NCI-H226 (cell line): ENCODE data around the gene RSPH10B2.
A peak's percentile ranks its signal among the peaks of the same experiment; 100 is the strongest.
"Not testable (repeated sequence)": the region's sequence is repeated elsewhere in the genome, so short reads cannot be mapped to it uniquely, and the experiment has no call there.

Source experiments
- DNase-seq: peaks from one replicate; pipeline ENCODE4 v3.0.0-alpha.2; 2015

The RSPH10B2 gene

DNA sequence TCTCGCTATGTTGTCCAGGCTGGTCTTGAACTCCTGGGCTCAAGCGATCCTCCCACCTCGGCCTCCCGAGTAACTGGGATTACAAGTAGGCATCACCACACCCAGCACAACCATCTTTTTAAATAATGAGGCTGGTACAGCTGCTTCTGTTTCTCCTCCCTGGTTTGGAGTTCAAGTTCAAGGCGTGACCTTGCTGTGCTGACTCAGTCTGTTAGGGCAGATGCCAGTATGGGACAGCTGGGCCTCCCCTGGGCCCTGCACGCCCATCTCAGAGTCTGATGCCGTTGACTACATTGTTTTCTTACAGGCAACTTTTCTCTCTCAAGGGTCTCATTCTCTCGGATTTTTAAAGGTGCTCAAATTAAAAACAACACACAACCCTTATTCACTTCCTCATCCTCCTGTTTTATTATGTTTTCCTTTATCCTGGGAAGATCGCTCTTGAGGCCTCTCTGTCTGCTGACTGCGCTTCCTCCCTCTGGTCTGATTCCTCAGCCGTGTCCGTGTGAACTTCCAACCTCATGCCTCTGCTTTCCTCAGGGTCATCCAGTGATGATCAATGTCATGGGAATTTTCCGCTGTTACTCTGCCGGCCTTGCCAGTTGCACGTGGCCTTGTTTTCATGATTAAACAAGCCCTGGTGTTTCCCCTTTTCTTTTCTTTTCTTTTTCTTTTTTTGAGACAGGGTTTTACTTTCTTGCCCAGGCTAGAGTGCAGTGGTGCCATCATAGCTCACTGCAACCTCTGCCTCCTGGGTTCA lies 38.4 kb downstream of the RSPH10B2 start:
- not testable (repeated sequence) for DNase-seq

DNA sequence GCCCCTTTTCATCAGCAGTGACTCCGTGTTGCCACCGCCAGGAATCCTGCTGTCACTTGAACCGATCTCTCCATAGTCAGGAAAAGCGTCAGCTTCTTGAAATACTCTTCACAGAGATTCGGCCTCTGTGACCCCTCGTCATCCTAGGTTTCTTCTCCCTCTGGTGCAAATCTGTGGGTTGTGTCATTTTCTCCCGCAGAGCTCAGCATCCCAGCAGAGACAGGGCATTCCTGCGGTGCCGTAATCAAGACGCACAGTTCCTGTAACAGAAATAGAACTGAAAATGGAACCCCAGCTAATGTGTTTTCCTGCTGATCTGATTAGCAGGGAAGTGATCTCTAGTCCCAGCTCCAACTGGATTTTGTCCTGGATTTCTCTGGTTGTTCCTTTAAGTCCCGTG lies 40.4 kb downstream of the RSPH10B2 start:
- not testable (repeated sequence) for DNase-seq

DNA sequence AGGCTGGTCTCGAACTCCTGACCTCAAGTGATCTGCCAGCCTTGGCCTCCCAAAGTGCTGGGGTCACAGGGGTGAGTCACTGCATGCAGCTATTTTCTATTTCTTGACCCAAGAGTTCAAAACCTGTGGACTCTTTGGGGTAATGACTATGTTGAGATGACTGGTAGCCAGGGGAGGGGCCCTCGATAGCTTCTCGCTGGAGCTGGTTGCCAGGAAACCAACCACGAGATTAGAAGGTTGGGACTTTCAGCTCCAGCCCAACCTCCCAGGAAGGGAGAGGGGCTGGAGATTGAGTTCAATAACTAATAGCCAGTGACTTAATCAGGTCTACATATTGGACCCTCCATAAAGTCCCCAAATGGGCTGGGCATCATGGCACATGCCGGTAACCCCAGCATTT lies 43.3 kb downstream of the RSPH10B2 start:
- not testable (repeated sequence) for DNase-seq

DNA sequence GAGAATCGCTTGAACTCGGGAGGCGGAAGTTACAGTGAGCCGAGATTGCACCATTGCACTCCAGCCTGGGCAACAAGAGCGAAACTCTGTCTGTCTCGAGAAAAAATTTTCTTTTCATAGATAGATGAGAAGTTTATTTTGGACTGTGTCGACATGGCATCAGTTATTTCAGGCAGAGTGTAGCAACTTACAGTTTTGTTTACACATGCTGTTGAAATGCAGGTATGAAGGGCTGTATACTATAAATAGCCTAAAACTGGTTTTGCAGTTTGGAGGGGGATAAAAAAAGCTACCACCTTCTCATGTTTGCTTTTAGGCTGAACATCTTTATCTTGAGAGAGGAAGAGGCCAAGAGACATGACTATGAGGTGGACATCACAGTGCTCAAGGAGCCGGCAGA lies 44.1 kb downstream of the RSPH10B2 start:
- DNase-seq = not testable (repeated sequence)

DNA sequence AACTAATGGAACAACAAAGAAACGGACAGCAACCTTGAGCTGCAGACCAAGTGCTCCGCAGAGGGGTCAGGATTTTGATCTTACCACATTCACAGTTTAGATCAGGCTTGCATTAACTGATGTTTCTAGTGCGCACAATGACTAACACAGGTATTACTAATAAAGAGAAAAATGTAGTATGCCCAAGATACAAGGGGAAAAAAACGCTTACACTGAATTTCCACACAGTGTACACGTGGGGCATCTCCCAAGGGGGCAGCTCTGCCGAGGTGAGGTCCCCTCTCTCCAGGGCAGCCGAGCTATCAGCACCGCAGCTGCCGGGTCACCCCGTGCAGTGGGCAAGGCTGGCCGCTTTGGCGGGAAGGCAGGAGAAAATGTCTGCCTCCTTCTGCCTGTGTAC lies 46.0 kb downstream of the RSPH10B2 start:
- DNase-seq = not testable (repeated sequence)

DNA sequence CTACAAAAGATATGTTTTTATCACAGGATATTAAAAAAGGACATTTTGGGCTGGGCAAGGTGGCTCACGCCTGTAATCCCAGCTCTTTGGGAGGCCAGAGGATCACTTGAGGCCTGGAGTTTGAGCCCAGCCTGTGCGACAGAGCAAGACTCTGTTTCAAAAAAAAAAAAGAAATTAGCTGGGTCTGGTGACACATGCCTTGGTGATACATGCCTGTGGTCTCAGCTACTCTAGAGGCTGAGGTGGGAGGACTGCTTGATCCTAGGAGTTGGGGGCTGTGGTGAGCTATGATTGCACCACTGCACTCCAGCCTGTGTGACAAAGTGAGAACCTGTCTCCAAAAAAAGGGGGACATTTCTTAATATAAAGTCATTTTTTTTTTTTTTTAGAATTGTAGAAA lies 46.4 kb downstream of the RSPH10B2 start:
- DNase-seq = not testable (repeated sequence)

DNA sequence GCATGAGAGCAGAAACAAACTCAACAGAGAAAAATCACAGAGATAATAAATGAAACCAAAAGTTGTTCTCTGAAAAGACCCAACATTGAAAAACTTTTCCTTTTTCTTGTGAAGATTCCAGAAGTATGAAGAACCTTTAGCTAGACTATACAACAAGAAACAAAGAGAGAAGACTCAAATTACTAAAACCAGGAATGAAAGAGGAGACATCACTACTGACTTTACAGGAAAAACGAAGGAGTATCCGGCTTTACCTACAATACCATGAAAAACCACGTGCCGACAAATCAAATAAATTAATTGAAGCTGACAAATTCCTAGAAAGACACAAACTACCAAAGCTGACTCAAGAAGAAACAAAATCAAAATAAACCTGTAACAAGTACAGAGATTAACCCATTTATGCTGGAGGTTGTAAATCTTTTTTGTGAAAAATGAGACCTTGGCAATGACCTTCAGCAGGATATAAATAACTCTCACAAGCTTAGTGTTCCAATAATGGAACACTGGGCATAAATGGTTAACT lies 53.6 kb downstream of the RSPH10B2 start:
- DNase-seq = not testable (repeated sequence)

DNA sequence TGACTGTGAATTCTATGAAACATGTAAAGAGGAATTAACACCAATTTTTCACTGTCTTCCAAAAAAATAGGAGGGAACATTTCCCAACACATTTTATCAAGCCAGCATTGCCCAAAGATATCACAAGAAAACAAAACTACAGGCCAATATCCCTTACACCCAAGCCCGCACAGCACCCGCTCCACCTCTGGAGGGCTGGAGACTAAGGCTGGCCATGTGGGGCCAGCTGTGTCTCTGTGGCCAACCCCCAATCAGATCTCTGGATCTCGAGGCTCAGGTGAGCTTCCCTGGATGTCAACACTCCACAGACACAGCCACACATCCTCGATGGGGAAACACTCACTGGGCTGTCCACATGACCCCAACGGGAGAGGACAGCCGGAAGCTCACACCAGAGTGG lies 54.1 kb downstream of the RSPH10B2 start:
- DNase-seq = not testable (repeated sequence)

DNA sequence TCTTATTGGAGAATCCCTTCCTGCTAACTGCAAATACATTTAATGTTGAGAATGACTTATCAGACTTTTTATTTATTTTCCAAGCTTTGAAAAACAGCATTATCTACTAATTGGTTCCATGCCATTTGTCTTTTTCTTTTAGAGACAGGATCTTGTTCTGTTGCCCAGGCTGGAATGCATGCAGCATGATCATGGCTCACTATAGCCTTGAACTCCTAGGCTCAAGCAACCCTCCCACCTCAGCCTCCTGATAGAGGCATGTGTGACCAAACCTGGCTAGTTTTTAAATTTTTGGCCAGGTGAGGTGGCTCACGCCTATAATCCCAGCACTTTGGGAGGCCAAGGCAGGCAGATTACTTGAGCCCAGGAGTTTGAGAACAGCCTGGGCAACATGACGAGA lies 59.1 kb downstream of the RSPH10B2 start:
- not testable (repeated sequence) for DNase-seq

DNA sequence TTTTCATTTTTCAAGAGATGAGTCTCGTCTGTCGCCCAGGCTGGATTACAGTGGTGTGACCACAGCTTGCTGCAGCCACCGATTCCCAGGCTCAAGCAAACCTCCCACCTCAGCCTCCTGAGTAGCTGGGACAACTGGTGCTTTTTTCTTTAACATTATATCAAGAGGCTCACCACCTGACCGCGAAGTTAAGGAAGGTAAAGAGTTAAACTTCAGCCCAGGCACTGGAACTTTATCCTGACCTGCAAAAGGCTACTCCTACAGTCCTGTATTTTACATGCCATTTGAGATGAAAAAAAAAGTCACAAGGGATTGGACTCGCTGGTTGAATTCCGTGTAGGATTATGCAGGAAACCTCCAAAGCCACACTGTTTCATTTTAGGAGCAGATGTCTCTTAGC lies 61.6 kb downstream of the RSPH10B2 start:
- not testable (repeated sequence) for DNase-seq

DNA sequence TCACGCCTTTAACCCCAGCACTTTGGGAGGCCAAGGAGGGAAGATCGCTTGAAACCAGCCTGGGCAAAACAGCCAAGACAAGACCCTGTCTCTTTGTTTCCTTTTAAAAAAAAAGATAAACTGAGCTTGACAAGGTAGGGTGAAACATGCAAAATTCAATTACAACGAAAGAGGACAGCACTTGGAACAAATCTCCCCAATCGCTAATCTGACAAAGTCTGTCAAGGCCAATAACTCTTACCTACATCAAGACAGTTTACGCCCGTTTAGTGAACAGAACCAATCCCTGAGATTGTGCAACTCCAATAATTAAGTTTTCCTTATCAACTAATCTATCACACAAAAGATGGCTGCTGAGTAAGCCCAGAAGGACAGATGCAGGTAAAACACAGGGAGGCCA lies 67.7 kb downstream of the RSPH10B2 start:
- DNase-seq = not testable (repeated sequence)

DNA sequence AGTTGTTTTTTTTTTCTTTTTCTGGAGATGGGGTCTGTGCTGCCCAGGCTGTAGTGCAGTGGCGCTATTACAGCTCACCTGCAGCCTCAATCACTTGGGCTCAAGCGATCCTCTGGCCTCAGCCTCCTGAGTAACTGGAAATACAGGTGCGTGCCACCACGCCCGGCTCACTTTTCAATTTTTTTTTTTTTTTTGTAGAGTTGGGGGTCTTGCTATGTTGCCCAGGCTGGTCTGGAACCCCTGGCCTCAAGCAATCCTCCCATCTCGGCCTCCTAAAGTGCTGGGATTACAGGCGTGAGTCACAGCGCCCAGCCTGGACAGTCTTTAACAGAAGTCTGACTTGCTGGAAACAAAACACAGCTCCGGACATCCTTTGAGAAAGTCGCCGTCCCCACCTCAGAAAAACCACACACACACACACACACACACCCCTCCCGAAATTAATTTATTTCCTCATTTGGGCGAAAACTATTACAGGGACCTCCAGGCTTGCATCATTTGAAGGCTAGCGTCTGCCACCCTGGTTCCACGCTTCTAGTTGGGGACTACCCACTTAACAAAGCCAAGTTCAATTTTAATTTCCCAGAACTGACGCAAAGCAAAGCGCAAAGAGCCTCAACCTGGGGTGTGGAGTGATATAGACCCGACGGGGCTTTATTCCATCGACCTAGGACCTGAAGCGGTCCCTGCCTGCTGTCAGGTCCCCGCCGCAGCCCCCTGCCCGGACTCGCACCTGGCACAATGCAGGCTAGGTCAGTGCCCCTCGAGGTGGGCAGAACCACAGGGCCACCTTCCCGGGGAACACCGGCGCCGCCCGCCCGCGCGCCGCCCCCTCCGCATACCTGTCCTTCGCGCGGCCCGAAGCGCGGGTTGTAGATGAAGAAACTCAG lies 71.6 kb downstream of the RSPH10B2 start:
- DNase-seq = not testable (repeated sequence)

DNA sequence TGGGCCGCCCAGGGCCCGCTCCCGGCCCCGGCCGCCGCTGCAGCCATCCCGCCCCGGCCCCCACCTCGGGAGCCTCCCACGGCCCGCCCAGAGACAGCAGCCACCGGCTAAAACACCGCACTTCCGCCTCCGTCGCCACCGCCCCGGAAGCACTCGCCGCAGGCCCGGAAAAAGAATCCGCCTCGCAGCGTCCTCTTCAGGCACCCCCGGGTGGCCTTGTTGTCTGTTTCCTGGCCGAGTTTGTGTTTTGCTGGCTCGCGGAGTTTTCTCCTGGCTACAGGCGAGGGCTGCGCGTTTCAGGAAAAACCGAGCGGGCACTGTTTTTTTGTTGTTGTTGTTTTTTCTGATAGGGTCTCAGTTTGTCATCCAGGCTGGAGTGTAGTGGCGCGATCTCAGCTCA lies 72.2 kb downstream of the RSPH10B2 start, which contains the start of gene CCZ1B:
Gene CCZ1B, minus strand, starts transcription at position 125 of the 400 bp plus-strand sequence. Its CDS starts 78 bp downstream, at position 47.
- DNase-seq = peak; percentile 84

DNA sequence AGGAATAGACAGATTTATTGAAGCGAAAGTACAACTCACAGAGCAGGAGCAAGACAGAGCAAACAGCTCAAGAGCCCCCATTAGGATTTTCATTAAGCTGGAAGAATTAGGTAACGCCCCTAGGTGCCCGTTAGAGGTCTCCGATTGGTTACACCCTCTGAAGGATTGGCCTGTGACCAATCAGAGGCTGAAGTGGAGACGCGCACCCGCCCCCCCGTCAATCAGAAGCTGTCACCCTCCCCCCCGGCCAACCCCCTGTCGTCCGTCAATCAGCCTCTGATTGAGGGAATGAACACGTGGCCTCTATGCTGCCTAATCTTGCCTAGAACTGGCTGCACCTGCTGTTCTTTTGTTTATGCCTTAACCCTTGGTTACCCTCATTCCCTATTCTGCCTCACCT lies 73.3 kb downstream of the RSPH10B2 start:
- DNase-seq = not testable (repeated sequence)

DNA sequence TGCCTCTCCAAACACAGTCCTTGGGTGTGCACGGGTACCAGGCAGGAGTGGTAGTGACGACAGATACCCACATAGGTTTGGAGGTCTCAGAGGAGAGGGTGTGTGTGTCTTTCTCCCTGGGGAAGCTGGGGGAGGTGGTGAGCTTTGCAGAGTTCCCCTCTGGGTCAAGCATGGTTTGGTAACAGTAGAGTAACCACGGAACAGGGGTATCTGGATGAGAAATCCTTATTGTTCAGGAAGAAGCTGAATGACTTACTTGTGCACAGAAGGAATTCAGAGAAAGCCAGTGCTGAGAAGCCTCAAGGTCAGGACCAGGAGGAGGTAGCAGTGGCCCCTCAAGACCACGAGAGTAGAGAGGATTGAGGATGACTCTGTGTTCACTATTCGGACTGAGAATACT lies 75.7 kb downstream of the RSPH10B2 start:
- DNase-seq = peak; percentile 38

DNA sequence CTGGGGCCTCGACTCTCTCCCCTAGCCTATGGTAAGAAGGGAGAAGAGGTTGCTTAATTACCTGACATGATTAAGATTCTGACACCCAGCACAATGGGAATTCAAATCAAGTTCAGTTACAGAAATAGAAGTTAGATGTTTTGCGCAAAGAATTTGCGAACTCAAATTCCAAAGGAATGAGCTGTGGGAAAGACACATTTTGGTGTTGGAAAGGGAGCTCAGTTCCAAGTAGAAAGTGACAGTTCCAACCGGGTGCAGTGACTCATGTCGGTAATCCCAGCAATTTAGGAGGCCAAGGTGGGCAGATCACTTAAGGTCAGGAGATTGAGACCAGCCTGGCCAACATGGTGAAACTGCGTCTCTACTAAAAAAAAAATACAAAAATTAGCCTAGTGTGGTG lies 76.1 kb downstream of the RSPH10B2 start:
- DNase-seq = not testable (repeated sequence)

DNA sequence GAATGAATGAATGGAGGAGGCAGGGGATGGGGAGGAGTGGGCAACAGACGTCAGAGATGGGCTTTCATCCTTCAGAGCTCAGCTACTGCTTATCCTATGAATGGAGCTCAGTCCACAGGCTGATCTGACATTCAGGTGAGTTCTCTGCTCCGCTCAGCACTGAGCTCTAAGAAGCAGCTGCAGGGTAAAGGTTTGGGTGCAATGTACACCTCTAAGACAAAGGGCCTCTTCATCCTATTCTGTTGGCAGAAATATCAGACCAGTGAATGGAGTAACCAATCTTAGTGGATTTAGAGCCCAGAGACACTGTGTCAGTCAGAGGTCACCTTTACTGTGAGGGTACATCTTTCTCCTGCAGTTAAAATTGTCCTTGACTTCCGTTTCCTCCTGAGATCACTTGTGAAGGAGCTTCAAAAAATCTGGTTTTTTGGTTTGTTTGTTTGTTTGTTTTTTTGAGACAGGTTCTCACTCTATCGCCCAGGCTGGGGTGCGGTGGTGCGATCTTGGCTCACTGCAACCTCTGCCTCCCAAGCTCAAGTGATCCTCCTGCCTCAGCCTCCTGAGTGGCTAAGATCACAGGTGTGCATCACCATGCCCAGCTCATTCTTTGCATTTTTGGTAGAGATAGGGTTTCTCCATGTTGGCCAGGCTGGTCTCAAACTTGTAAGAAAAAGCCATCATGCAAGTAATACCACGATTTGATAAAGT lies 77.3 kb downstream of the RSPH10B2 start:
- DNase-seq = no peak

DNA sequence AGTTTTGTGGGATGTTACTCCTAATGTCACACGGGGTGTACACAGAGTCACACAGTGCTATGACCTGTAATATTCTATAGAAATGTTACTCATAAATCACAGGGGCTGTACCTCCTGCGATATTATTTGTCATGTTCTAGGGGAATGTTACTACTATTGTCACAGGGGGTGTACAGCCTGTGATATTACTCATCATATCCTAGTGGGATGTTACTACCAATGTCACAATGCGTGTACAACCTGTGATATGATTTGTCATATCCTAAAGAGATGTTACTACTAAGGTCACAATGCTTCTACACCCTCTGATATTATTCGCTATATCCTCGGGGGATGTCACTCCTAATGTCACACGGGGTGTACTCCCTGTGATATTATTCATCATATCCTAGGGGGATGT lies 79.7 kb downstream of the RSPH10B2 start:
- no peak for DNase-seq

DNA sequence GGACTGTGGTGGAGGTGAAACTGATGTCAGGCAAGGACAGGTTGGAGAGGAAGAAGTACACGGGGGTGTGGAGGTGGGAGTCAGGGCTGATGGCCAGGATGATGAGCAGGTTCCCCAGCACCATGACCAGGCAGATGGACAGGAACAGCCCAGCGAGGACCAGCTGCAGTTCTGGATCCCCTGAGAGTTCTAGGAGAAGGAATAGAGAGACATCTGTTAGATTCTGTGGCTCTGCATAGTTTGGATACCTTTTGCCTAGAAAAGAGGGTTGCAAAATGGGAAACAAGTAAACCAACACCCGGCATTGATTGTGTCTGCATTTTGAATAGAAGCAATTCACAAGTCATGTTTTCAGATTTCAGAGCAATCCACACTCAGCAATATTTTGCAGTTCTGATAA lies 81.6 kb downstream of the RSPH10B2 start:
- not testable (repeated sequence) for DNase-seq

DNA sequence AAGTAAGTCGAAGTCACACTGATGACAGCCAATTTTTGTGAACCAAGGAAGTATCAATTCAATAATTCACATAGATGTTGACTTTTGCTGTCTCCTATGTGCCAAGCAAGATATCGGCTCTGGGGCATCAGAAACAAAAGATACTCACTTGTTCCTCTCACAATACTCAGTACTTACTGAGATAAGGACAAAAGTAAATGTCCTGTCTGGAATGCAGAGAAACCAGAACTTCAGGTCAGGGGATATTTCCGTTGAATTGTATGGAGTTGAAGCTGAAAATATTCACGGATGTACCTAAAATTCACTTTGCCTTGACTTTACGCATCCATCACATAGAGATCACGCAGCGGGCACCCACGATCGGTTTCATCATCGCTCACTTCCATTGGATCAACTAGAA lies 83.2 kb downstream of the RSPH10B2 start:
- DNase-seq = not testable (repeated sequence)

DNA sequence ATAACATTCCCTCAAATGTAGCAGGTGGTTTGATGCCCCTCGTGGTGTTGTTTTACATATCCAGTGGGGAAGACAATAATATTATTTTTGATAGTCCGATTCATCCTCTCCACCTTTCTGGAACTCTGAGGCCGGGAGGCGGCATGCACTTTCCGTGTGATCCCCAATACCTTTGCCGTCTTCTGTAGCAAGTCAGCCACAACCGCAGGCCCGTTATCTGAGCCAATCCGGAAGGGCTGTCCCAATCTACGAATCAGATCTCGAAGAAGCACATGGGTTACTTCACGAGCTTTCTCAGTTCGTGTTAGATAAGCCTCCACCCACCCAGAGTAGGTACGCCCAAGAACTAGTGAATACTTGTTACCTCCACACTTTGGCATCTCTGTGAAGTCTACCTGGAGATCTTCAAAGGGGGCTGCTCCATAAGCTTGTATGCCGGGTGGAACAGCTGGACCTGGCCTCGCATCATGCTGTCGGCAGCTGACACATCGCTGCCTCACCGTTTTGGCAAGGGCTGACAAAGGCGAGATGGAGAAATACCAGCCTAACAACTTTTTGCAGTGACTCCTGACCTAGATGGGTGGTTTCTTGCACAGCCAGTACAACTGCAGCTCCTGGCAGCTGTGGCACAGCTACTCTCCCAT lies 88.5 kb downstream of the RSPH10B2 start:
- DNase-seq = not testable (repeated sequence)

DNA sequence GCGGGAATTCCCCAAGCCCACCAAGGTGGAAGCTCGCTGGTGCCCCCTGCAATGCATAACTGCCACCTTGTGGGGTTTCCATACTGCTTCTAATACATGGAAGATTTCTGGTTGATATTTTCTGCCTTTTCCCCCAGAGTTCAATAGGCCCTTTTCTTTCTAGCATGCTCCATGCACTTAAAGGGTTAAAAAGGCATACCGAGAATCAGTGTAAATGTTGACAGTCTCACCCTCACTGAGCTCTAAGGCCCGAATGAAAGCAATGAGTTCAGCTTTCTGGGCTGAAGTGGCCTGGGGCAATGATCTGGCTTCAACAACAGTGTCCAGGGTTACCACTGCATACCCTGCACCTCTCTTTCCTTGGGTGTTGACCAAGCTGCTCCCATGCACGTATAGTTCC lies 89.2 kb downstream of the RSPH10B2 start:
- DNase-seq = not testable (repeated sequence)
